Psoas muscle (tissue), 8 donors: ENCODE results near the gene NFE2L1. TPM values are rescaled to one million over a fixed set of nuclear protein-coding genes. Genes with fewer than 3 reads are reported as not detected.
"Not testable (repeated sequence)": the region's sequence is repeated elsewhere in the genome, so short reads cannot be mapped to it uniquely, and the experiment has no call there.

Experiments used
- ATAC-seq, 4 donors: fragments of 200-7000 bp; cut with Tn5 transposase; one replicate each; pipeline ENCODE4 v1.9.1; 2020; ENCODE audit warnings: moderate library complexity in 3 of 4, mild to moderate bottlenecking in 2 of 4
- DNase-seq, 2 donors: peaks; one replicate each; pipeline ENCODE4 v3.0.0-alpha.2; 2020
- H3K27ac ChIP-seq: fragments of 200-600 bp; one replicate; pipeline ENCODE4 v1.8.0; 2022
- H3K27me3 ChIP-seq, 3 donors: fragments of 200-600 bp in 1 of 3; one replicate each; pipeline versions ENCODE4 v1.6.1 to v1.8.0; 2013 to 2022; ENCODE audit warnings: low read length in 2 of 3, mild to moderate bottlenecking in 2 of 3, moderate library complexity in 1 of 3; ENCODE audit not compliant: insufficient read depth in 3 of 3
- H3K36me3 ChIP-seq, 2 donors: fragments of 200-600 bp in 1 of 2; one replicate each; pipeline versions ENCODE4 v1.6.1 to v1.8.0; 2013 to 2022; ENCODE audit warnings: low read depth in 1 of 2, mild to moderate bottlenecking in 1 of 2, moderate library complexity in 1 of 2; ENCODE audit not compliant: insufficient read depth in 1 of 2
- H3K4me1 ChIP-seq: fragments of 200-600 bp; one replicate; pipeline ENCODE4 v1.8.0; 2022
- H3K4me3 ChIP-seq: fragments of 200-600 bp; one replicate; pipeline ENCODE4 v1.8.0; 2022; ENCODE audit warnings: mild to moderate bottlenecking
- H3K9me3 ChIP-seq: fragments of 200-600 bp; one replicate; pipeline ENCODE4 v1.8.0; 2022
- CTCF ChIP-seq: fragments of 200-600 bp; IDR thresholded peaks from one replicate; pipeline ENCODE4 v1.8.0; 2022; ENCODE audit warnings: antibody characterized with exemption
- WGBS, 3 donors: extraction: QIAGEN DNeasy Blood & Tissue Kit; methylation state at CpG; one replicate each; pipeline versions ENCODE4 v1.1.6 to v1.1.7; 2013; 5-methylcytosine and 5-hydroxymethylcytosine counted together
- intact Hi-C, 2 donors: fragments of 100-400 bp; cut with DNase I; formaldehyde crosslinking; loops; one replicate each; pipeline versions ENCODE4 v1.11.0 to v1.14.2; 2022
- polyA plus RNA-seq, 3 donors: library from polyadenylated mRNA; stranded (reverse); fragments of 200-250 nt; gene quantifications; one replicate each; pipeline ENCODE4 v1.2.3, GENCODE V29; 2013
- total RNA-seq, 4 donors: library from RNA; stranded (reverse); fragmentation: NEBNext Ultra II Directional in 2 of 4; extraction: Animal tissue kit (Norgen Biotek cat#: 25700) in 2 of 4; gene quantifications; one replicate each; pipeline versions ENCODE4 v1.2.1 to v1.2.4, GENCODE V29; 2021 to 2023
- donor health status: healthy with polysubstance abuse.
- donor health status: DM: no; HTN: no; CAD: no; lungs with moderate emphysema.
- donor health status: Bipolar disorder and iron deficiency.
- donor health status: healthy.
- donor health status: DM: yes; HTN: yes; CAD: no.
- donor health status: DM: no; HTN: no; CAD: no.
- donor health status: DM: no; HTN: no; CAD: no.
- donor health status: DM: yes; HTN: yes; CAD: no.

Gene NFE2L1
- total and polyA plus RNA-seq, 7 donors: 308 to 1,601 (median 1,124) TPM

GRCh38 chr17:48068491-48068961 is 20.4 kb downstream of the NFE2L1 start:
- WGBS, 3 donors: 64 to 80% (median 76%) methylated on average over 3 of the region's 3 CpGs

GRCh38 chr17:48070195-48070594 is 22.0 kb downstream of the NFE2L1 start:
- intact Hi-C loops: no loop called here
- Histone ChIP-seq H3K36me3 (peaks cover 0 to 36% of the 10 kb centered on the region in 2 donors), H3K4me3 (no peak overlapping the region), H3K4me1 (peaks cover 38% of the 10 kb centered on the region), H3K27me3 (no peaks in the 10 kb centered on the region), H3K27ac (peak overlapping the region; percentile 46), H3K9me3 (no peaks in the 10 kb centered on the region)
- no peak for ATAC-seq
- no peak for TF ChIP-seq CTCF
- 30 to 54% (median 41%) methylated on average over 2 of the region's 2 CpGs for WGBS, 3 donors
- no peak for DNase-seq

More at GRCh38 chr17:48068491-48068961, 20.4 kb downstream of the NFE2L1 start:
- TF ChIP-seq CTCF: no peak
- intact Hi-C loops: no loop called here
- H3K4me3 ChIP-seq: no peak overlapping the region
- ATAC-seq: no peak
- peaks cover 5 to 22% of the 10 kb centered on the region in 2 donors for H3K36me3 ChIP-seq
- H3K9me3 ChIP-seq: no peaks in the 10 kb centered on the region
- H3K27ac ChIP-seq: peak overlapping the region; percentile 92
- peaks cover 41% of the 10 kb centered on the region for H3K4me1 ChIP-seq
- no peaks in the 10 kb centered on the region for H3K27me3 ChIP-seq
- no peak for DNase-seq

GRCh38 chr17:48071654-48072053 is 23.5 kb downstream of the NFE2L1 start:
- DNase-seq (no peak), ATAC-seq (no peak)
- Histone ChIP-seq H3K9me3 (no peaks in the 10 kb centered on the region), H3K4me3 (no peak overlapping the region), H3K4me1 (peaks cover 26% of the 10 kb centered on the region), H3K27ac (peak overlapping the region; percentile 4), H3K36me3 (peaks cover 0 to 47% of the 10 kb centered on the region in 2 donors), H3K27me3 (no peaks in the 10 kb centered on the region)
- WGBS, 3 donors: 47 to 63% (median 62%) methylated on average over 2 of the region's 2 CpGs
- intact Hi-C loops: no loop called here
- no peak for TF ChIP-seq CTCF

GRCh38 chr17:48072811-48073210 is 24.7 kb downstream of the NFE2L1 start:
- H3K4me3 ChIP-seq, intact Hi-C loops, H3K9me3 ChIP-seq, DNase-seq, ATAC-seq, H3K27me3 ChIP-seq: not testable (repeated sequence)
- Histone ChIP-seq H3K36me3 (peaks cover 0 to 50% of the 10 kb centered on the region in 2 donors), H3K27ac (peak overlapping the region; percentile 9), H3K4me1 (peaks cover 15% of the 10 kb centered on the region)
- WGBS, 3 donors: 92 to 95% (median 94%) methylated on average over 9 of the region's 9 CpGs

GRCh38 chr17:48073566-48074094 is 25.5 kb downstream of the NFE2L1 start:
- intact Hi-C loops: loop anchor here (1.0 to 2.0 kb wide), 2 partner anchors 47 kb away; no protein-coding TSS in a partner anchor
- Histone ChIP-seq H3K4me1 (peaks cover 15% of the 10 kb centered on the region), H3K27ac (peak overlapping the region; percentile 69), H3K36me3 (peaks cover 0 to 44% of the 10 kb centered on the region in 2 donors)
- not testable (repeated sequence) for H3K9me3 ChIP-seq, H3K4me3 ChIP-seq, DNase-seq, H3K27me3 ChIP-seq
- WGBS, 3 donors: 94% methylated on average over 5 of the region's 5 CpGs
- peak; percentile 24 to 51 (median 40) for ATAC-seq
